ENCODE results near the gene TRMT112. TPM values are rescaled to one million over a fixed set of nuclear protein-coding genes. Genes with fewer than 3 reads are reported as not detected.
"Not testable (repeated sequence)": the region's sequence is repeated elsewhere in the genome, so short reads cannot be mapped to it uniquely, and the experiment has no call there.

The TRMT112 gene
- total RNA-seq, 3 donors from 2014 or later = 48.5 to 122 (median 63.5) TPM

DNA sequence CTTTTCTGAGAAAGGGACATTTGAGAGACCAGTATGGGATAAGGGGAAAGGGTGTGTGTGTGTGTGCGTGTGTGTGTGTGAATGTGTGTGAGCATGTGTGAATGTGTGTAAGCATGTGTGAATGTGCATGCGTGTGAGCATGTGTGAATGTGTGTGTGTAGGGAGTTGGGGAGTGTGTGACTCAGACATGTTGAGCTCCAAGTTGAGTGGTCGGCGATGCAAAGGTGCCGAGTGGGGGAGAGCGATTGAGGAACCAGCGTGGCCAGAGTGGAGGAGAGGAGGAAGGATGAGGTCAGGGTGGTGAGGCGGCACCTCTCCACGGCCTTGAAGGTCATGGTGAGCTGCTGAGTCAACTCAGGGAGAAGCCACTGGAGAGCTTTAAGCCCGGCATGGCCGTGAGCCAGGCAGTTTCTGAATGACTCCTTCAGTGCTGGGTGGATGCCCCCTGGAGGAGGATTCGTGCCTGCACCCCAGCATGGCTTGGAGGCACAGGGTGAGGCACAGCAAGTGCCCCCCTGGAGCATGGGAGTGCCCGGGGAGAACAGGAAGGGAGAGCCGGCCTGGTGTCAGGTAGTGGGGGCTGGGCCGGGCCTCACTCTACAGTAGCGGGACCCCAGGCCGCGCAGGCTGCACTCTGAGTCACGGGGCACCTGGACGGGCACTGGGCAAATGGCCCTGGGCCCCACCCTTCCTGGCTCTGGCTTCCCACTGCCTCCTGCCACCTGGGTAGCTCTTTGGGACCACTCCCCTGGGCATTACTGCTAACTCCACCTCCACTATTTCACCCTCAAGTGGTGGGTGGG lies 14.4 kb upstream of the TRMT112 start:
- peak; percentile 57 for TF ChIP-seq CTCF (IDR thresholded peaks at IDR 0.05)
- DNase-seq = peak; percentile 91 to 96 (median 93)
- H3K4me3 ChIP-seq = no peak overlapping the region
- ATAC-seq = peak; percentile 70
- H3K4me1 ChIP-seq (ENCODE audit: low read depth) = peaks cover 30% of the 10 kb centered on the region
- no peaks in the 10 kb centered on the region for H3K36me3 ChIP-seq (ENCODE audit: low read depth)
- intact Hi-C loops (cut with DNase I, micrococcal nuclease) = no loop called here
- H3K9me3 ChIP-seq = no peaks in the 10 kb centered on the region

DNA sequence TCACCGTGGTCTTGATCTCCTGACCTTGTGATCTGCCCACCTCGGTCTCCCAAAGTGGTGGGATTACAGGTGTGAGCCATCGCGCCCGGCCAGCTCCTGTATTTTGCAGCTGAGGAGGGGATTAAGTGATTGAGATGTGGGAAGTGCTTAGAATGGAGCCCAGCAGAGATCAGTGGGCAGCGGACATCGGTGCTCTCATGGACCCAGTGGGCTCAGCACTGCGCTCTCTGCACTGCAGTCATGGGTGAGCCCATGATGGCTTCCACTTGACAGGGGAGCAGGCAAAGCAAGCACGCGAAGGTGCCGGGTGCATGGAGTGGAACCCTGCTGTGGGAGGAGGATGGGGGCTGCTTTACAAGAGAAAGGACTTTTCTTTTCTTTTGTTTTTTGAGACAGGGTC lies 13.5 kb upstream of the TRMT112 start:
- Histone ChIP-seq H3K4me1 (ENCODE audit: low read depth) (peaks cover 30% of the 10 kb centered on the region), H3K4me3 (no peak overlapping the region), H3K36me3 (ENCODE audit: low read depth) (no peaks in the 10 kb centered on the region), H3K9me3 (no peaks in the 10 kb centered on the region)
- intact Hi-C loops (cut with DNase I, micrococcal nuclease) = no loop called here
- TF ChIP-seq CTCF (IDR thresholded peaks at IDR 0.05) = no peak
- DNase-seq (peak in 1 of 3 donors; percentile 35), ATAC-seq (no peak)

- Histone ChIP-seq H3K4me3 (no peak overlapping the region), H3K9me3 (no peaks in the 10 kb centered on the region), H3K36me3 (ENCODE audit: low read depth) (no peaks in the 10 kb centered on the region), H3K4me1 (ENCODE audit: low read depth) (peaks cover 30% of the 10 kb centered on the region)
- intact Hi-C loops (cut with DNase I, micrococcal nuclease) = no loop called here
- no peak for TF ChIP-seq CTCF (IDR thresholded peaks at IDR 0.05)
- DNase-seq = peak in 2 of 3 donors; percentile 53 to 82
- peak; percentile 24 for ATAC-seq
These were observed 10.6 kb upstream of the TRMT112 start for GRCh38 chr11:64327993-64328392.

DNA sequence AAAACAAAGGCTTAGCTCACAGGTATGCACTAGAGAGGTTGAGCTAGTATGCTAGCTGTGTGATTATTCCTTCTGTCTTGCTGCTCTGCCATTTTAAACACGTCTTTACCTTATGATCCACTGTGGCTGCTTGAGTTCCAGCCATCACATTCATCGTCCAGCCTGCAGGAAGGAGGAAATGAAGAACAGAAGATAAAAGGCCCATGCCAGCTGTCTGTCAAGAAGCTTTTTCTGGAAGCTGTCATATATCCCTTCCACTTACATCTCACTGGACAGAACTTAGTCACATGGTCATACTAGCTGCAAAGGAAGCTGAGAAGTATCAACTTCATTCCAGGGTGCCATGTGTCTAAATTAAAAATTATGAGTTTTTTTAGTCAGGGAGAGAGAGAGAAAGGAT lies 10.0 kb upstream of the TRMT112 start:
- TF ChIP-seq CTCF (IDR thresholded peaks at IDR 0.05) = no peak
- Histone ChIP-seq H3K4me3 (no peak overlapping the region), H3K4me1 (ENCODE audit: low read depth) (peaks cover 29% of the 10 kb centered on the region), H3K36me3 (ENCODE audit: low read depth) (no peaks in the 10 kb centered on the region), H3K9me3 (no peaks in the 10 kb centered on the region)
- no peak for ATAC-seq
- DNase-seq = no peak
- intact Hi-C loops (cut with DNase I, micrococcal nuclease) = no loop called here

DNA sequence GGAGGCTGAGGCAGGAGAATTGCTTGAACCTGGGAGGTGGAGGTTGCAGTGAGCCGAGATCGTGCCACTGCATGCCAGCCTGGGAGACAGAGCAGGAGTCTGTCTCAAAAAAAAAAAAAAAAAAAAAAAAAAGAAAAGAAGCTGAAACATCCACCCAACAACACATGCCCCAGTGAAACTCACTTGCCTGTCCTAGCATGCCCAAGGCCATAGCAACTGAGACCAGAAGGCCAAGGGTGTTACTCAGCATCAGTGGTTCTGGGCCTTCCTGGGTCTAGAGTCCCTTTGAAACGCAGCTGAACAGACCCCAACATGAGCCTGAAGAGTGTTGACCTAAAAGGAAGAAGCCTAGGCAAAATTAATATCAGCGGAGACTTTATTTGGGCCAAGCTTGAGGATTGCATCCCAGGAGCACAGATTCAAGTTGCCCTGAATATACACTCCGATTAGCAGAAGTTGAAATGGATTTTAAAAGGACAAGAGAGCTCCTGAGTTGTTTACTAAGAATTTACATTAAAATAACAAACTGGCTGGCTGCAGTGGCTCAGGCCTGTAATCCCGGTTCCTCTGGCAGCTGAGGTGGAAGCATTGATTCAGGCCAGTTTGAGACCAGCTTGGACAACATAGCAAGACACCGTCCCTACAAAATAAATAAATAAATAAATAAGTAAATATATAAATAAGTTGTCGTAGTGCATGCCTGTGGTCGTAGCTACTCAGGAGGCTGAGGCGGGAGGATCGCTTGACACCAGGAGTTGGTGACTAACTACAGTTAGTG lies 7.5 kb upstream of the TRMT112 start:
- H3K4me1 ChIP-seq (ENCODE audit: low read depth) = peaks cover 29% of the 10 kb centered on the region
- H3K4me3 ChIP-seq = no peak overlapping the region
- TF ChIP-seq CTCF (IDR thresholded peaks at IDR 0.05) = no peak
- H3K36me3 ChIP-seq (ENCODE audit: low read depth) = no peaks in the 10 kb centered on the region
- intact Hi-C loops (cut with DNase I, micrococcal nuclease) = no loop called here
- DNase-seq = peak in 1 of 3 donors; percentile 18
- ATAC-seq = no peak
- no peaks in the 10 kb centered on the region for H3K9me3 ChIP-seq

GRCh38 chr11:64323984-64324383 lies 6.6 kb upstream of the TRMT112 start:
- ATAC-seq; H3K36me3 ChIP-seq (ENCODE audit: low read depth); H3K9me3 ChIP-seq; intact Hi-C loops (cut with DNase I, micrococcal nuclease); H3K4me3 ChIP-seq: not testable (repeated sequence)
- peak in 2 of 3 donors; percentile 26 to 48 for DNase-seq
- H3K4me1 ChIP-seq (ENCODE audit: low read depth) = peaks cover 23% of the 10 kb centered on the region

Measured in mucosa of descending colon (tissue), 3 donors.